GM18870 (cell line): Measurements from ENCODE around the gene PSMB11.
"Not testable (repeated sequence)": the region's sequence is repeated elsewhere in the genome, so short reads cannot be mapped to it uniquely, and the experiment has no call there.

Experiments used
- ATAC-seq: cut with Tn5 transposase; IDR thresholded peaks from one replicate; pipeline ENCODE4 v1.9.1; 2021; ENCODE audit warnings: moderate library complexity; ENCODE audit not compliant: unreplicated experiment

PSMB11 gene

GRCh38 chr14:23013749-23014054 is 28.3 kb upstream of the PSMB11 start:
- ATAC-seq, result not testable (repeated sequence)

- ATAC-seq, result no peak
These were observed 26.4 kb upstream of the PSMB11 start for GRCh38 chr14:23015618-23016017.

GRCh38 chr14:23017091-23017490 is 24.9 kb upstream of the PSMB11 start:
- no peak for ATAC-seq

GRCh38 chr14:23018107-23018506 is 23.9 kb upstream of the PSMB11 start:
- no peak for ATAC-seq

GRCh38 chr14:23020143-23021128 is 21.6 kb upstream of the PSMB11 start:
- no peak for ATAC-seq

- ATAC-seq, result no peak
These were observed 20.6 kb upstream of the PSMB11 start for GRCh38 chr14:23021434-23021833.

- ATAC-seq, result no peak
These were observed 20.0 kb upstream of the PSMB11 start for GRCh38 chr14:23021889-23022442.

GRCh38 chr14:23023022-23023794 is 18.8 kb upstream of the PSMB11 start:
- no peak for ATAC-seq

- ATAC-seq, result no peak
These were observed 18.2 kb upstream of the PSMB11 start for GRCh38 chr14:23023795-23024152.

- no peak for ATAC-seq
These were observed 17.4 kb upstream of the PSMB11 start for GRCh38 chr14:23024612-23025075.

- no peak for ATAC-seq
These were observed 16.7 kb upstream of the PSMB11 start for GRCh38 chr14:23025151-23025814.

GRCh38 chr14:23028799-23029198 is 13.2 kb upstream of the PSMB11 start:
- no peak for ATAC-seq

- ATAC-seq, result no peak
These were observed 11.1 kb upstream of the PSMB11 start for GRCh38 chr14:23030936-23031335.

- no peak for ATAC-seq
These were observed 8.7 kb upstream of the PSMB11 start for GRCh38 chr14:23033251-23033727.

- ATAC-seq, result no peak
These were observed 8.1 kb upstream of the PSMB11 start for GRCh38 chr14:23033801-23034497.

GRCh38 chr14:23034498-23035302 is 7.3 kb upstream of the PSMB11 start, which contains the start of gene PSMB5:
Gene PSMB5 (minus strand): TSS chr14:23034900. CDS start chr14:23034881, 19 bp downstream.
- peak; percentile 87 for ATAC-seq

GRCh38 chr14:23035303-23036144 is 6.5 kb upstream of the PSMB11 start:
- ATAC-seq, result no peak

- no peak for ATAC-seq
These were observed 1.9 kb upstream of the PSMB11 start for GRCh38 chr14:23040100-23040499.

GRCh38 chr14:23041729-23042128 is 283 bp upstream of the PSMB11 start:
- no peak for ATAC-seq
